K562 (cell line): ENCODE measurements around the gene HOGA1.

ENCODE experiments used
- CTCF ChIP-seq, 3 experiments: IDR thresholded peaks in 2 of 3; conservative IDR thresholded peaks in 1 of 3; 2 replicates each; pipeline ENCODE4 v1.5.1; 2011 to 2012; ENCODE audit warnings: low read length in 3 of 3, mild to moderate bottlenecking in 3 of 3, control low read depth in 2 of 3, improper control_type of control experiment in 1 of 3, inconsistent platforms in 1 of 3, low read depth in 1 of 3, mixed read lengths in 1 of 3, moderate library complexity in 1 of 3; ENCODE audit not compliant: insufficient read depth in 2 of 3
- GABPA ChIP-seq: fragments of 200-800 bp; sonication (Bioruptor generic); conservative IDR thresholded peaks from 2 replicates; pipeline ENCODE4 v1.6.1; 2016; ENCODE audit warnings: low read depth, missing genetic modification characterization, missing compliant biosample characterization

DNA sequence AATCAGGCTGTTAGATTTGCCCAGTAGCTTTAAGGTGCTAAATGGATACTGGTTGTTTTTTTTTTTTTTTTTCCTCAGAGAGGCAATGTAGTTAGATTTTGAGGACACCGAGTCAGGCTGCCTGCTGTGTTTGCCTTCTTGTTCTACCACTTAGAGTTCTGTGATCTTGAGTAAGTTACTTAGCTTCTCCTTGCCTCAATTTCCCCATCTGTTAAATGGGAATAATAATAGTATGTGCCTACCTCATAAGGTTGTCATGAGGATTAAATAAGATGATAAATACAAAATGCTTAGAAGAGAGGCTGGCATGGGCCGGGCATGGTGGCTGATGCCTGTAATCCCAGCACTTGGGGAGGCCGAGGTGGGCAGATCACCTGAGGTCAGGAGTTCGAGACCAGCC lies 34.5 kb downstream of the HOGA1 start:
- no peak for TF ChIP-seq GABPA (tag)
- no peak for TF ChIP-seq CTCF (IDR thresholded peaks at IDR 0.05 in 2 of 3, conservative IDR thresholded peaks at IDR 0.05 in 1 of 3; ENCODE audit: insufficient read depth in 2 of 3, low read depth in 1 of 3, low read length in 3 of 3)
